Ascending aorta (tissue), 2 donors: Measurements from ENCODE around the gene CYFIP2. TPM values are rescaled to one million over a fixed set of nuclear protein-coding genes. Genes with fewer than 3 reads are reported as not detected.

Source experiments
- DNase-seq, 2 donors: peaks; one replicate each; pipeline ENCODE4 v3.0.0-alpha.2; 2019; ENCODE audit warnings: low spot score in 2 of 2
- H3K27ac ChIP-seq, 2 donors: fragments of 200-600 bp; sonication (generic); one replicate each; pipeline ENCODE4 v1.5.1; 2016 to 2017; ENCODE audit warnings: mild to moderate bottlenecking in 1 of 2
- H3K27me3 ChIP-seq: fragments of 200-600 bp; sonication (generic); one replicate; pipeline ENCODE4 v1.5.1; 2017
- H3K36me3 ChIP-seq, 2 donors: fragments of 200-600 bp; sonication (generic); one replicate each; pipeline ENCODE4 v1.5.1; 2016
- H3K4me1 ChIP-seq, 2 donors: fragments of 200-600 bp; sonication (generic); one replicate each; pipeline ENCODE4 v1.5.1; 2016 to 2017; ENCODE audit warnings: mild to moderate bottlenecking in 1 of 2
- H3K4me3 ChIP-seq, 2 donors: fragments of 200-600 bp; sonication (generic); one replicate each; pipeline ENCODE4 v1.5.1; 2016 to 2017; ENCODE audit warnings: mild to moderate bottlenecking in 1 of 2
- H3K9me3 ChIP-seq, 2 donors: fragments of 200-600 bp; sonication (generic); one replicate each; pipeline ENCODE4 v1.5.1; 2016
- intact Hi-C: fragments of 100-400 bp; cut with DNase I; formaldehyde crosslinking; loops from one replicate; pipeline ENCODE4 v1.15.1; 2023
- total RNA-seq: library from RNA; depleted of rRNA; stranded (reverse); fragments of >200 nt; gene quantifications from one replicate; pipeline ENCODE4 v1.1.0, GENCODE V29; 2016
- TF ChIP-seq, protein P1 (sequence below), 3 experiments: fragments of 200-600 bp in 2 of 3; fragments of 450-650 bp in 1 of 3; sonication (generic) in 2 of 3; IDR thresholded peaks; one replicate each; pipeline ENCODE4 v1.5.1; 2016 to 2019; ENCODE audit warnings: antibody characterized with exemption in 3 of 3, mild to moderate bottlenecking in 1 of 3, moderate library complexity in 1 of 3

The CYFIP2 gene
- total RNA-seq, 1 donor from 2014 or later, result 78.1 TPM

DNA sequence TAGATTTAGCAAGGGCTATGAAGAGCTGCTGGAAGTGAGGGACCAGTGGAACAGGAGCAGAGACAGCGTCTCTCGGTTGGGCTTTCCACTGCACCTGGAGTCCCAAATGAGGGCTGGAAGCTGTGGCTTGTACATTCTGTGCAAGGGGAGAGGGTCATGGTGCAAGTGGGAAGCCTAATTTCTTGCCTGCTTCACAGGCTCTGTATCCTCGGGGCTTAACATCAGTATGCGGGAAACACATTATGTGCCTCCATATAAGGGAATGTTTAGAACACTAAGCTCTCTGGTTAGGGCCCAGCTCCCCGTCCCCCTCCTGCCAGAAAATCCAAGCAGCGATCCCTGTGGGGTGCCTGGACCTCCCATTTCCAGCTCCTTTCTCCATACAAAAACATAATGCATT is 105.0 kb downstream of the CYFIP2 start:
- Histone ChIP-seq H3K27ac (no peak overlapping the region), H3K9me3 (no peaks in the 10 kb centered on the region), H3K27me3 (no peaks in the 10 kb centered on the region), H3K36me3 (no peaks in the 10 kb centered on the region), H3K4me3 (no peak overlapping the region), H3K4me1 (peaks cover 0 to 3% of the 10 kb centered on the region in 2 donors)
- TF ChIP-seq, protein P1, sequence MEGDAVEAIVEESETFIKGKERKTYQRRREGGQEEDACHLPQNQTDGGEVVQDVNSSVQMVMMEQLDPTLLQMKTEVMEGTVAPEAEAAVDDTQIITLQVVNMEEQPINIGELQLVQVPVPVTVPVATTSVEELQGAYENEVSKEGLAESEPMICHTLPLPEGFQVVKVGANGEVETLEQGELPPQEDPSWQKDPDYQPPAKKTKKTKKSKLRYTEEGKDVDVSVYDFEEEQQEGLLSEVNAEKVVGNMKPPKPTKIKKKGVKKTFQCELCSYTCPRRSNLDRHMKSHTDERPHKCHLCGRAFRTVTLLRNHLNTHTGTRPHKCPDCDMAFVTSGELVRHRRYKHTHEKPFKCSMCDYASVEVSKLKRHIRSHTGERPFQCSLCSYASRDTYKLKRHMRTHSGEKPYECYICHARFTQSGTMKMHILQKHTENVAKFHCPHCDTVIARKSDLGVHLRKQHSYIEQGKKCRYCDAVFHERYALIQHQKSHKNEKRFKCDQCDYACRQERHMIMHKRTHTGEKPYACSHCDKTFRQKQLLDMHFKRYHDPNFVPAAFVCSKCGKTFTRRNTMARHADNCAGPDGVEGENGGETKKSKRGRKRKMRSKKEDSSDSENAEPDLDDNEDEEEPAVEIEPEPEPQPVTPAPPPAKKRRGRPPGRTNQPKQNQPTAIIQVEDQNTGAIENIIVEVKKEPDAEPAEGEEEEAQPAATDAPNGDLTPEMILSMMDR (IDR thresholded peaks at IDR 0.05), result no peak
- intact Hi-C loops, result no loop called here
- DNase-seq, result no peak

DNA sequence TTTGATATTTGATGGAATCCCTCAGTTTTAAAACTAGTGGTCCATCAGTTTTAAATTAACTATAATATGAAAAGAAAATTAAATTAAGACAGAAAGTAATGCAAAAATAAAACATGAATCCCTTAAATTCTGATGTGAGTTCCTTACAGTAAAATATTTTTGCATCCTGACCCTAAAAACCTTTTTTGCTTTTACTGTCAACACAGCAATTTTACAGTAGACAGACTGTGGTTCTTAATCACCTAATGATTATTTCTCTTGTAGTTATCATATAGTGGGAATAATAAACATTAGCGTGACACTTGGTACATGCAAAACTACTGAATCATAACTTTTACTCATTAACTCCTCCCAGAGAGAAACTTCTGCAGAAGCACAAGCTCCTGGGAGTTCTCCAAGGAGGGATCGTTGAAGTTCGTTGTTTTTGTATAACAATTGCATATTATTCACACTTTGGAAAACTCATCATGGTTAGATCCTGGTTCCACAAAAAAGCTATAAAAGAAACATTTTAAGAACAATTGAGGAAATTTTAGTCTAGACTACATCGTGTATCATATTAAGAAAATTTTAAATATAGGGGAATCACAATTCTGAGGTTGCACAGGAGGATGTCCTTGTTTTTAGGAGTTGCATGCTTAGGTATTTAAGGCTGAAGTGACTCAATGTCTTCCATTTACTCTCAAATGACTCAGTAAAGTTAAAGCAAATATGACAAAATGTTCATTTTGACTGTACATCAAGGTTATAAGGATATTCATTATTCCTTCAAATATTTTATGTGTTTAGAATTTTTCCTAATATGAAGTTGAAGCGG is 105.9 kb downstream of the CYFIP2 start:
- TF ChIP-seq, protein P1 (IDR thresholded peaks at IDR 0.05), result no peak
- no peak overlapping the region for H3K4me3 ChIP-seq
- H3K4me1 ChIP-seq, result peaks cover 0 to 3% of the 10 kb centered on the region in 2 donors
- H3K27ac ChIP-seq, result no peak overlapping the region
- intact Hi-C loops, result no loop called here
- no peaks in the 10 kb centered on the region for H3K9me3 ChIP-seq
- no peak for DNase-seq
- no peaks in the 10 kb centered on the region for H3K27me3 ChIP-seq
- H3K36me3 ChIP-seq, result no peaks in the 10 kb centered on the region

DNA sequence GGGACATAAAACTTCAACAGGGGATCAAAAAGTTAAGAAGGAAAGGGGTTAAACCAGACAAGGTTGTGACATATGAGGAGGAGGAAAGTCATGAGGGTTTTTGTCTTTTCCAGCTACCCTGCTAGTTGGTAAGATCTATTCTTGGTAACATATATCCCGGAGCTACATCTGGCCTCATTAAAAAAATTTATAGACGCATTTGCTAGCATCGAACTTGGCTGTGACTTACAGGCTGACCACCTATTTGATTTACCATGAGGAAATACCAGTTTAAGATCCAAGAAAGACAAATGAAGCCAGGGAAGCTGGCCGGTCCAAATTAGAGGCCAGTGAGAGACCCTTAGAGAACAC is 106.5 kb downstream of the CYFIP2 start:
- no peaks in the 10 kb centered on the region for H3K9me3 ChIP-seq
- intact Hi-C loops, result no loop called here
- H3K27me3 ChIP-seq, result no peaks in the 10 kb centered on the region
- H3K4me1 ChIP-seq, result no peaks in the 10 kb centered on the region
- no peak overlapping the region for H3K4me3 ChIP-seq
- no peaks in the 10 kb centered on the region for H3K36me3 ChIP-seq
- DNase-seq, result no peak
- H3K27ac ChIP-seq, result no peak overlapping the region
- TF ChIP-seq, protein P1 (IDR thresholded peaks at IDR 0.05), result no peak

DNA sequence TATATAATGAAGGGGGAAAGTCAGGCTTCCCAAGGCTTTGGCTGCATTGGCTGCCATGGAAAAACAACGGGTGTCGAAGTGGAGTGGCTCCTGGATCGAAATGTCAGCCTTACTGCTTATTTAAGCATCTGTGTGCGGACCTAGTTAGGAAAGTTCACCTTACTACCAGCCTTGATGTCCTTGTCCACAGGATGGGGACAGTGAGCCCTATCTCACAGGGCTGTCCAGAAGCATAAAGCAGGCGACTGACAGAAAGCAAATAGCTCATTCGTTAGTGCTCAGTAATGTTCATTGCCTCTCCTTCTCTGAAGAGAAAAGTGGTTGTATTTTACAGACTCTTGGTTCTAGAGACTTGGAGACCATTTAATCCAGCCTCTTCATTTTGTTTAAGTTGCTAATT is 112.6 kb downstream of the CYFIP2 start:
- Histone ChIP-seq H3K27me3 (no peaks in the 10 kb centered on the region), H3K36me3 (no peaks in the 10 kb centered on the region), H3K4me1 (peaks cover 0 to 6% of the 10 kb centered on the region in 2 donors), H3K4me3 (no peak overlapping the region), H3K27ac (no peak overlapping the region), H3K9me3 (no peaks in the 10 kb centered on the region)
- no peak for DNase-seq
- intact Hi-C loops, result no loop called here
- TF ChIP-seq, protein P1 (IDR thresholded peaks at IDR 0.05), result no peak

DNA sequence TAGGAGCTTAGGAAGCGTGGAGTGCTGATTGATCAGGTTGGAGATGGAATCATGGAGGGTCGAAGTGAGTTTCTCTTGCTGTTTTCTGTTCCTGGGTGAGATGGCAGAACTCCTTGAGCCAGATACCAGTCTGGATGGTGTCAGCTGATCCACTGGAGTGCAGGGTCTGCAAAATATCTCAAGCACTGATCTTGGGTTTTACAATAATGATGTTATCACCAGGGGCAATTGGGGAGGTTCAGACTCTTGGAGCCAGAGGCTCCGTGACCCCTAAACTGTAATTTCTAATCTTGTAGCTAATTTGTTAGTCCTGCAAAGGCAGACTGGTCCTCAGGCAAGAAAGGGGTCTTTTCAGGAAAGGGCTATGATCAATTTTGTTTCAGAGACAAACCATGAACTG is 114.1 kb downstream of the CYFIP2 start:
- Histone ChIP-seq H3K4me1 (peaks cover 7 to 12% of the 10 kb centered on the region in 2 donors), H3K9me3 (no peaks in the 10 kb centered on the region), H3K27me3 (no peaks in the 10 kb centered on the region), H3K36me3 (no peaks in the 10 kb centered on the region), H3K27ac (no peak overlapping the region), H3K4me3 (no peak overlapping the region)
- intact Hi-C loops, result loop anchor here (5.0 kb wide), 1 partner anchor 182 kb away; no protein-coding TSS in a partner anchor
- no peak for DNase-seq
- TF ChIP-seq, protein P1 (IDR thresholded peaks at IDR 0.05), result no peak
